ENCODE results near the gene PUSL1. TPM values are rescaled to one million over a fixed set of nuclear protein-coding genes. Genes with fewer than 3 reads are reported as not detected.

The PUSL1 gene
- total and polyA plus RNA-seq, 2 of the 13 experiments (the other 11 are each of a cell fraction or from before 2014, with no cell fraction given) = 8.3 to 22.2 TPM

- TF ChIP-seq ZNF597 (CRISPR knock-in tag; IDR thresholded peaks at IDR 0.05) (no peak), ZNF83 (CRISPR knock-in tag; IDR thresholded peaks at IDR 0.05; ENCODE audit: borderline replicate concordance) (no peak), SRSF1 (optimal IDR thresholded peaks at IDR 0.05; ENCODE audit: low read depth, low read length) (peak; percentile 53), ZNF142 (CRISPR knock-in tag; IDR thresholded peaks at IDR 0.05) (peak; percentile 74), EEA1 (CRISPR knock-in tag; IDR thresholded peaks at IDR 0.05; ENCODE audit: borderline replicate concordance) (no peak), GATAD2A (CRISPR knock-in tag; IDR thresholded peaks at IDR 0.05) (peak; percentile 59; the same call in 1 of the 2 replicates), CREM (IDR thresholded peaks at IDR 0.05) (0 out of 2 replicates have a peak, but pooled peaks have one; percentile 46), CREM (CRISPR knock-in tag; IDR thresholded peaks at IDR 0.05) (no peak), DR1 (CRISPR knock-in tag; IDR thresholded peaks at IDR 0.05) (no peak), RBAK (CRISPR knock-in tag; IDR thresholded peaks at IDR 0.05) (no peak), SP2 (CRISPR knock-in tag; IDR thresholded peaks at IDR 0.05) (no peak), KLF6 (CRISPR knock-in tag; IDR thresholded peaks at IDR 0.05) (peak; percentile 73), ZNF816 (CRISPR knock-in tag; IDR thresholded peaks at IDR 0.05; ENCODE audit: borderline replicate concordance) (no peak), RARG (CRISPR knock-in tag; IDR thresholded peaks at IDR 0.05; ENCODE audit: low read depth) (no peak), ZNF446 (CRISPR knock-in tag; IDR thresholded peaks at IDR 0.05) (peak; percentile 42; the same call in 1 of the 2 replicates), NR2F6 (IDR thresholded peaks at IDR 0.05) (peak; percentile 98), NR2F6 (CRISPR knock-in tag; IDR thresholded peaks at IDR 0.05) (peak; percentile 94), EP300 (IDR thresholded peaks at IDR 0.05; ENCODE audit: low read depth in 2 of 2, low read length in 2 of 2) (peak in 1 of 2 experiments; percentile 16; a peak in 1 of 4 replicates), EP300 (CRISPR knock-in tag; IDR thresholded peaks at IDR 0.05; ENCODE audit: borderline replicate concordance) (0 out of 2 replicates have a peak, but pooled peaks have one; percentile 20), POGZ (CRISPR knock-in tag; IDR thresholded peaks at IDR 0.05) (no peak), NFKBIZ (CRISPR knock-in tag; IDR thresholded peaks at IDR 0.05) (0 out of 2 replicates have a peak, but pooled peaks have one; percentile 27), ZBTB25 (CRISPR knock-in tag; IDR thresholded peaks at IDR 0.05) (no peak), ZNF547 (CRISPR knock-in tag; IDR thresholded peaks at IDR 0.05) (peak; percentile 49; the same call in 1 of the 2 replicates)
Observed at GRCh38 chr1:1359664-1360468, 51.5 kb downstream of the PUSL1 start (continued).

Data from HepG2 (cell line).